ENCODE results near the gene MOG.

GRCh38 chr6:29628419-29629281, 28.2 kb upstream of the MOG start:
- TF ChIP-seq, protein P1, sequence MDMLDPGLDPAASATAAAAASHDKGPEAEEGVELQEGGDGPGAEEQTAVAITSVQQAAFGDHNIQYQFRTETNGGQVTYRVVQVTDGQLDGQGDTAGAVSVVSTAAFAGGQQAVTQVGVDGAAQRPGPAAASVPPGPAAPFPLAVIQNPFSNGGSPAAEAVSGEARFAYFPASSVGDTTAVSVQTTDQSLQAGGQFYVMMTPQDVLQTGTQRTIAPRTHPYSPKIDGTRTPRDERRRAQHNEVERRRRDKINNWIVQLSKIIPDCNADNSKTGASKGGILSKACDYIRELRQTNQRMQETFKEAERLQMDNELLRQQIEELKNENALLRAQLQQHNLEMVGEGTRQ (CRISPR knock-in tag; IDR thresholded peaks at IDR 0.05): no peak
- TF ChIP-seq CTCF (IDR thresholded peaks at IDR 0.05): 0 out of 2 replicates have a peak, but pooled peaks have one; percentile 22
- TF ChIP-seq, protein P2, sequence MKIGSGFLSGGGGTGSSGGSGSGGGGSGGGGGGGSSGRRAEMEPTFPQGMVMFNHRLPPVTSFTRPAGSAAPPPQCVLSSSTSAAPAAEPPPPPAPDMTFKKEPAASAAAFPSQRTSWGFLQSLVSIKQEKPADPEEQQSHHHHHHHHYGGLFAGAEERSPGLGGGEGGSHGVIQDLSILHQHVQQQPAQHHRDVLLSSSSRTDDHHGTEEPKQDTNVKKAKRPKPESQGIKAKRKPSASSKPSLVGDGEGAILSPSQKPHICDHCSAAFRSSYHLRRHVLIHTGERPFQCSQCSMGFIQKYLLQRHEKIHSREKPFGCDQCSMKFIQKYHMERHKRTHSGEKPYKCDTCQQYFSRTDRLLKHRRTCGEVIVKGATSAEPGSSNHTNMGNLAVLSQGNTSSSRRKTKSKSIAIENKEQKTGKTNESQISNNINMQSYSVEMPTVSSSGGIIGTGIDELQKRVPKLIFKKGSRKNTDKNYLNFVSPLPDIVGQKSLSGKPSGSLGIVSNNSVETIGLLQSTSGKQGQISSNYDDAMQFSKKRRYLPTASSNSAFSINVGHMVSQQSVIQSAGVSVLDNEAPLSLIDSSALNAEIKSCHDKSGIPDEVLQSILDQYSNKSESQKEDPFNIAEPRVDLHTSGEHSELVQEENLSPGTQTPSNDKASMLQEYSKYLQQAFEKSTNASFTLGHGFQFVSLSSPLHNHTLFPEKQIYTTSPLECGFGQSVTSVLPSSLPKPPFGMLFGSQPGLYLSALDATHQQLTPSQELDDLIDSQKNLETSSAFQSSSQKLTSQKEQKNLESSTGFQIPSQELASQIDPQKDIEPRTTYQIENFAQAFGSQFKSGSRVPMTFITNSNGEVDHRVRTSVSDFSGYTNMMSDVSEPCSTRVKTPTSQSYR (CRISPR knock-in tag; IDR thresholded peaks at IDR 0.05): no peak
- no peak for TF ChIP-seq ATF1 (CRISPR knock-in tag; IDR thresholded peaks at IDR 0.05)
- peak; percentile 49; the same call in 1 of the 2 replicates for TF ChIP-seq ZBTB21 (CRISPR knock-in tag; IDR thresholded peaks at IDR 0.05; ENCODE audit: borderline replicate concordance)
- TF ChIP-seq, protein P3, sequence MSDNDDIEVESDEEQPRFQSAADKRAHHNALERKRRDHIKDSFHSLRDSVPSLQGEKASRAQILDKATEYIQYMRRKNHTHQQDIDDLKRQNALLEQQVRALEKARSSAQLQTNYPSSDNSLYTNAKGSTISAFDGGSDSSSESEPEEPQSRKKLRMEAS (CRISPR knock-in tag; IDR thresholded peaks at IDR 0.05): peak; percentile 76
- TF ChIP-seq JUN (CRISPR knock-in tag; IDR thresholded peaks at IDR 0.05): no peak
- no peak for TF ChIP-seq ELF4 (CRISPR knock-in tag; IDR thresholded peaks at IDR 0.05; ENCODE audit: low read depth)
- no peak for TF ChIP-seq NR3C1 (CRISPR knock-in tag; conservative IDR thresholded peaks at IDR 0.05; ENCODE audit: low read depth)
- no peak for TF ChIP-seq ZNF512 (CRISPR knock-in tag; IDR thresholded peaks at IDR 0.05; ENCODE audit: borderline replicate concordance)
- no peak for TF ChIP-seq NFATC4 (CRISPR knock-in tag; IDR thresholded peaks at IDR 0.05)
- TF ChIP-seq NR2C2 (CRISPR knock-in tag; IDR thresholded peaks at IDR 0.05): no peak
- TF ChIP-seq PRDM15 (CRISPR knock-in tag; IDR thresholded peaks at IDR 0.05): peak; percentile 97
